ENCODE data around the gene HDAC4. TPM values are rescaled to one million over a fixed set of nuclear protein-coding genes. Genes with fewer than 3 reads are reported as not detected.

The HDAC4 gene
- total RNA-seq, 1 experiment from 2014 or later, result 61.5 TPM

DNA sequence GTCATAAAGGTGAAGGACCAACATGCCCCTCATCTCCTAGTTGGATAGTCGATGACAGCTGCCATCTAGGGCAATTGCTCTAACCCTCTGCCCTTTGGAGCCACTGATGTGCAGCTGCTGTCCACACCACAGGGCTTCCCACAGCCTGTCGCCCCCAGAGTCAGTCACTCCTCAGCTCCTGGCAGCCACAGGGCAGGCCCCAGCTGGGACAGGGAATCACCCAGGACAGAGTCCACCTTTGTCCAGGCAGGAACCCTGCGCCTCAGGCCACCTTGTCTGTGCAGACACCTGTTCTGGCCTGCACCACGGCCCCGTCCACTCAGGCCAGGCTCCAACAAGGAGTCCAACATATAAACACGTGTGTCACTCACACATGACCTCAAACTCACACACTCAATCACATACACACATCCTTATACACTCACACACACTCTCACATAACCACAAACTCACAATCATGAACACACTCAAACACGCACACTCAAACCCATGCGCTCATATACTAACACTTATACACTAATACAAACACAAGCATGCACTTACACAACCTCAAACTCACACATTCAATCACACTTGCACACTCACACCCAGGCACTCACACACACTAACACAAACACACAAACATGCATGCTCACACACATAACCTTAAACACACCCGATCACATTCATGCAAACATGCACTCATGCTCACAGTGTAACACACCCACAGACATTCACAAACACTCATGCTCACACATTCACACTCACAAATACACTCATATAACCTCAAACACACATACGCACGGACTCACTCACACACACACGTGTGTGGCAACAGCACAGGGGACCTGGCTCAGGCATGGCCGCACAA lies 29.7 kb downstream of the HDAC4 start:
- no peaks in the 10 kb centered on the region for H3K27me3 ChIP-seq (ENCODE audit: insufficient read depth, low read depth)

DNA sequence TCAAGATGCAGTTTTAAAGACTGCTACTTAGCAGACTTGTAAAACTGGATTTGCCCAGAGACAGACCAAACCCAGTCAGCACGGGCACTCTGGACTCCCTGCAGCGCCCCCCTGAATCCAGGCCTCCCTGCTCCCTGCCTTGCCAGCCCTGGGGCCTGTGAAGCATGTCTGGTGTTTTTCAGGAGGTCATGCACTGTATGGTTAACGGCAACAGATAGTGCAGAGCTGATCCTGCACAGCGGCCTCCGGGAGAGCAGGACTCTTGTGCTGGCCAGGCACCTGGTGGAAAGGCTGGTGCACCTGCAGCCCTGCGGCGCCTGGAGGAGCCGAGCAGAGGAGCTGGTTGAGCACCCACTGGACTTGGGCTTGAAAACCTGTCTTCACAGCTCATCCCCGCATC lies 30.4 kb downstream of the HDAC4 start:
- H3K36me3 ChIP-seq (ENCODE audit: low read depth), result no peaks in the 10 kb centered on the region
- no peak overlapping the region for H3K4me2 ChIP-seq
- POLR2A ChIA-PET (ENCODE audit: unreplicated experiment), result no interaction called here
- TF ChIP-seq, protein P1, sequence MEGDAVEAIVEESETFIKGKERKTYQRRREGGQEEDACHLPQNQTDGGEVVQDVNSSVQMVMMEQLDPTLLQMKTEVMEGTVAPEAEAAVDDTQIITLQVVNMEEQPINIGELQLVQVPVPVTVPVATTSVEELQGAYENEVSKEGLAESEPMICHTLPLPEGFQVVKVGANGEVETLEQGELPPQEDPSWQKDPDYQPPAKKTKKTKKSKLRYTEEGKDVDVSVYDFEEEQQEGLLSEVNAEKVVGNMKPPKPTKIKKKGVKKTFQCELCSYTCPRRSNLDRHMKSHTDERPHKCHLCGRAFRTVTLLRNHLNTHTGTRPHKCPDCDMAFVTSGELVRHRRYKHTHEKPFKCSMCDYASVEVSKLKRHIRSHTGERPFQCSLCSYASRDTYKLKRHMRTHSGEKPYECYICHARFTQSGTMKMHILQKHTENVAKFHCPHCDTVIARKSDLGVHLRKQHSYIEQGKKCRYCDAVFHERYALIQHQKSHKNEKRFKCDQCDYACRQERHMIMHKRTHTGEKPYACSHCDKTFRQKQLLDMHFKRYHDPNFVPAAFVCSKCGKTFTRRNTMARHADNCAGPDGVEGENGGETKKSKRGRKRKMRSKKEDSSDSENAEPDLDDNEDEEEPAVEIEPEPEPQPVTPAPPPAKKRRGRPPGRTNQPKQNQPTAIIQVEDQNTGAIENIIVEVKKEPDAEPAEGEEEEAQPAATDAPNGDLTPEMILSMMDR (conservative IDR thresholded peaks at IDR 0.05), result no peak
- TF ChIP-seq EZH2 (IDR thresholded peaks at IDR 0.05; ENCODE audit: low read depth), result no peak
- H3K4me1 ChIP-seq (replicated peaks; ENCODE audit: insufficient read depth), result no peaks in the 10 kb centered on the region
- H3F3A ChIP-seq (ENCODE audit: insufficient read depth, low read depth), result no peaks in the 10 kb centered on the region
- no peaks in the 10 kb centered on the region for H3K9me2 ChIP-seq (ENCODE audit: insufficient read depth)
- H2AFZ ChIP-seq, result no peak overlapping the region
- intact Hi-C loops (cut with micrococcal nuclease; ENCODE audit: unreplicated experiment), result no loop called here
- H3K4me3 ChIP-seq, result no peak overlapping the region
- no peaks in the 10 kb centered on the region for H3K27me3 ChIP-seq (ENCODE audit: insufficient read depth, low read depth)
- no peak overlapping the region for H3K27ac ChIP-seq
- H4K20me1 ChIP-seq (ENCODE audit: insufficient read depth), result peaks cover 12% of the 10 kb centered on the region; the same call in 1 of the 2 replicates
- H3K79me2 ChIP-seq (ENCODE audit: low read depth), result no peaks in the 10 kb centered on the region
- BruUV-seq (replicated peaks), result no TSS peak
- DNase-seq, result no peak
- H3K9me3 ChIP-seq (ENCODE audit: insufficient read depth, low read depth), result no peaks in the 10 kb centered on the region
- CTCF ChIA-PET, result no interaction called here

More for the DNA sequence above, 29.7 kb downstream of the HDAC4 start:
- POLR2A ChIA-PET (ENCODE audit: unreplicated experiment), result no interaction called here
- Histone ChIP-seq H3K27ac (no peak overlapping the region), H3K4me1 (replicated peaks; ENCODE audit: insufficient read depth) (no peaks in the 10 kb centered on the region), H4K20me1 (ENCODE audit: insufficient read depth) (peaks cover 15% of the 10 kb centered on the region; the same call in 1 of the 2 replicates), H3K36me3 (ENCODE audit: low read depth) (no peaks in the 10 kb centered on the region), H3K9me3 (ENCODE audit: insufficient read depth, low read depth) (no peaks in the 10 kb centered on the region), H3K4me3 (no peak overlapping the region), H3F3A (ENCODE audit: insufficient read depth, low read depth) (no peaks in the 10 kb centered on the region), H2AFZ (no peak overlapping the region), H3K4me2 (no peak overlapping the region), H3K79me2 (ENCODE audit: low read depth) (no peaks in the 10 kb centered on the region), H3K9me2 (ENCODE audit: insufficient read depth) (no peaks in the 10 kb centered on the region)
- no peak for DNase-seq
- intact Hi-C loops (cut with micrococcal nuclease; ENCODE audit: unreplicated experiment), result no loop called here
- BruUV-seq (replicated peaks), result no TSS peak
- CTCF ChIA-PET, result no interaction called here
- TF ChIP-seq EZH2 (IDR thresholded peaks at IDR 0.05; ENCODE audit: low read depth), result no peak
- TF ChIP-seq, protein P1 (conservative IDR thresholded peaks at IDR 0.05), result no peak

DNA sequence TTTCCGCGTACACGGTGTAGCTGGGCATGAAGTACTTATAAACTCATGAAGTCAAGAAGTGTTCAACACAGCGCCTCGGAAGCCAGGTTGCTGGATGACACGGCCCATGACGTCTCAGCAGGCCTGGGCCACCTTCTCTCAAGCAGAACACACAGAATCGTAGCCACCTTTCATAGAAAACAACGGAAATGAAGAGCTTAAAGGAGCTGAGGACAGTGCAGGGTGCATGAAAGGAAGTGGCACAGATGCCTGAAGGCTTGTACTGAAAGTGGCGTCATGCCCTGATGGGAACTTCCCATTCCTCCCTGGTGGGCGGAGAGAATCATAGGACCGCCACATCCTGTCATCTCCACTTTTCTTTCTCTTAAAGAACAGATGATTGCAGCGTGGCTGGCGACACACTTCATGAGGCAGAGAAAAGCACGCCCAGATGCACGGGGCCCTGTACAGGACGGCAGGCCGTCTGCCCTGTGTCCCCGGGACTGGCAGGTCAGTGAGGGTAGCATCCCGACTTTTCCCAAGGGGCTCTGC lies 31.1 kb downstream of the HDAC4 start:
- Histone ChIP-seq H3K4me3 (no peak overlapping the region), H3K79me2 (ENCODE audit: low read depth) (no peaks in the 10 kb centered on the region), H3K36me3 (ENCODE audit: low read depth) (no peaks in the 10 kb centered on the region), H3K4me2 (no peak overlapping the region), H3K9me3 (ENCODE audit: insufficient read depth, low read depth) (no peaks in the 10 kb centered on the region), H2AFZ (no peak overlapping the region), H3K9me2 (ENCODE audit: insufficient read depth) (no peaks in the 10 kb centered on the region), H3K4me1 (replicated peaks; ENCODE audit: insufficient read depth) (no peaks in the 10 kb centered on the region), H3F3A (ENCODE audit: insufficient read depth, low read depth) (no peaks in the 10 kb centered on the region), H3K27ac (no peak overlapping the region), H4K20me1 (ENCODE audit: insufficient read depth) (peaks cover 11% of the 10 kb centered on the region; the same call in 1 of the 2 replicates), H3K27me3 (ENCODE audit: insufficient read depth, low read depth) (no peaks in the 10 kb centered on the region)
- BruUV-seq (replicated peaks), result no TSS peak
- ChIA-PET CTCF (no interaction called here), POLR2A (ENCODE audit: unreplicated experiment) (interaction anchor here (0.7 kb wide), 1 partner anchor 37 kb away, joined by 3 read pairs; no protein-coding TSS in a partner anchor)
- no peak for DNase-seq
- TF ChIP-seq EZH2 (IDR thresholded peaks at IDR 0.05; ENCODE audit: low read depth), result no peak
- TF ChIP-seq, protein P1 (conservative IDR thresholded peaks at IDR 0.05), result no peak
- intact Hi-C loops (cut with micrococcal nuclease; ENCODE audit: unreplicated experiment), result no loop called here
